Cardiac fibroblast (primary cell): Measurements from ENCODE around the gene SMAD5.

ENCODE experiments used
- DNase-seq, 2 donors: peaks; one replicate each; pipeline versions ENCODE4 v3.0.0 to v3.0.0-alpha.2; 2010; ENCODE audit warnings: low read depth in 2 of 2
- H3K4me3 ChIP-seq, 2 donors: replicated peaks in 1 of 2; 1 replicate in 1 of 2; 2 replicates in 1 of 2; pipeline ENCODE4 v1.5.1; 2011; ENCODE audit warnings: low read depth in 2 of 2, low read length in 2 of 2, mild to moderate bottlenecking in 2 of 2, moderate library complexity in 1 of 2
- CTCF ChIP-seq: IDR thresholded peaks from one replicate; pipeline ENCODE4 v1.5.1; 2011; ENCODE audit warnings: low read depth, mild to moderate bottlenecking, low read length, inconsistent platforms

The SMAD5 gene

GRCh38 chr5:136149891-136150290 is 17.2 kb downstream of the SMAD5 start:
- no peak for DNase-seq
- no peak overlapping the region for H3K4me3 ChIP-seq
- no peak for TF ChIP-seq CTCF

GRCh38 chr5:136153581-136154236 is 21.1 kb downstream of the SMAD5 start:
- no peak overlapping the region for H3K4me3 ChIP-seq
- TF ChIP-seq CTCF = no peak
- no peak for DNase-seq

GRCh38 chr5:136155078-136155477 is 22.4 kb downstream of the SMAD5 start:
- DNase-seq = no peak
- no peak for TF ChIP-seq CTCF
- no peak overlapping the region for H3K4me3 ChIP-seq

- TF ChIP-seq CTCF = no peak
- no peak overlapping the region for H3K4me3 ChIP-seq
- DNase-seq = peak in 1 of 2 donors; percentile 58
These were observed 23.1 kb downstream of the SMAD5 start for GRCh38 chr5:136155761-136156160.

- H3K4me3 ChIP-seq = no peak overlapping the region
- TF ChIP-seq CTCF = no peak
- no peak for DNase-seq
These were observed 24.9 kb downstream of the SMAD5 start for GRCh38 chr5:136157514-136157913.

- TF ChIP-seq CTCF = no peak
- DNase-seq = peak; percentile 45 to 55
These were observed 26.8 kb downstream of the SMAD5 start for GRCh38 chr5:136159457-136159856.

GRCh38 chr5:136162008-136162407 is 29.4 kb downstream of the SMAD5 start:
- H3K4me3 ChIP-seq = no peak overlapping the region
- no peak for TF ChIP-seq CTCF
- DNase-seq = no peak

More at GRCh38 chr5:136159457-136159856, 26.8 kb downstream of the SMAD5 start:
- no peak overlapping the region for H3K4me3 ChIP-seq
